ENCODE results near the gene PRDM7.

DNA sequence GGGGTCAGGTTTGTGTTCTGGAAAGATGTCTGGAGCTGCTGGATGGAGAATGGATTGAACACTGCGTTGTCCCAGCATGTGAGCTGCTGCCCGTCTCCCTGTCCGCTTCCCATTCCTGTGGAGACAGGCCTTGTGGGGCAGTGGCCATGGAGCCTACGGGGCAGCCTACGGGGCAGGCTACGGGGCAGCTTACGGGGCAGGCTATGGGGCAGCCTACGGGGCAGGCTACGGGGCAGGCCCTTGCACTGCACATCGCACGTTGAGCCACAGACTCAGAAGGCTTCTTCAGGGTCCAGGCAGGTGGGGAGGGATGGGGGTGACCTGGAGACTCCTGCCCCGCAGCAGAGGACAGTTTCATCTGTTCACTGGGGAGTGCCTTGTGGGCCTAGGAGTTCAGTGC, 48.1 kb downstream of the PRDM7 start:
- TF ChIP-seq, protein P1, sequence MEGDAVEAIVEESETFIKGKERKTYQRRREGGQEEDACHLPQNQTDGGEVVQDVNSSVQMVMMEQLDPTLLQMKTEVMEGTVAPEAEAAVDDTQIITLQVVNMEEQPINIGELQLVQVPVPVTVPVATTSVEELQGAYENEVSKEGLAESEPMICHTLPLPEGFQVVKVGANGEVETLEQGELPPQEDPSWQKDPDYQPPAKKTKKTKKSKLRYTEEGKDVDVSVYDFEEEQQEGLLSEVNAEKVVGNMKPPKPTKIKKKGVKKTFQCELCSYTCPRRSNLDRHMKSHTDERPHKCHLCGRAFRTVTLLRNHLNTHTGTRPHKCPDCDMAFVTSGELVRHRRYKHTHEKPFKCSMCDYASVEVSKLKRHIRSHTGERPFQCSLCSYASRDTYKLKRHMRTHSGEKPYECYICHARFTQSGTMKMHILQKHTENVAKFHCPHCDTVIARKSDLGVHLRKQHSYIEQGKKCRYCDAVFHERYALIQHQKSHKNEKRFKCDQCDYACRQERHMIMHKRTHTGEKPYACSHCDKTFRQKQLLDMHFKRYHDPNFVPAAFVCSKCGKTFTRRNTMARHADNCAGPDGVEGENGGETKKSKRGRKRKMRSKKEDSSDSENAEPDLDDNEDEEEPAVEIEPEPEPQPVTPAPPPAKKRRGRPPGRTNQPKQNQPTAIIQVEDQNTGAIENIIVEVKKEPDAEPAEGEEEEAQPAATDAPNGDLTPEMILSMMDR (IDR thresholded peaks at IDR 0.05) = no peak
- TF ChIP-seq POLR2A (IDR thresholded peaks at IDR 0.05) = no peak

Measured in Peyer's patch (tissue), 4 donors.